Measurements from ENCODE around the gene STKLD1.

DNA sequence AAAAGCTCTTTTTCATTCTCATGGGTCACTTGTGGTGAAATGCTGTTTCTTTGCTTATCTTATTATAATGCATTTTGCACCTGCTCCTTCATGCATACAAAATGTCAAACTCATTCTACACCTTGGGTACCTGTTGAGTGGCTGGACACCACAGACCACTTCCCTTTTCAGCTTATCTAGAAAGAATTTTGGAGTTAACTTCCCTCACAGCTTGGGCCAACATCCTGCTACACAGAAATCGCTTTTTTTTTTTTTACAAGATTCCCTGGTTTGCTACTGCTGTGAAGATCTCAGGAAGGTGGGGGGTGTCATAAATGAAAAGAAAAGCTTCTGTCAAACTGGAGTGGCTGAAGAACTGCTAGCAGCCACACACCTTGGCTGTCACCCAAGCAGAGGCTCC, 39.0 kb downstream of the STKLD1 start:
- TF ChIP-seq, protein P1, sequence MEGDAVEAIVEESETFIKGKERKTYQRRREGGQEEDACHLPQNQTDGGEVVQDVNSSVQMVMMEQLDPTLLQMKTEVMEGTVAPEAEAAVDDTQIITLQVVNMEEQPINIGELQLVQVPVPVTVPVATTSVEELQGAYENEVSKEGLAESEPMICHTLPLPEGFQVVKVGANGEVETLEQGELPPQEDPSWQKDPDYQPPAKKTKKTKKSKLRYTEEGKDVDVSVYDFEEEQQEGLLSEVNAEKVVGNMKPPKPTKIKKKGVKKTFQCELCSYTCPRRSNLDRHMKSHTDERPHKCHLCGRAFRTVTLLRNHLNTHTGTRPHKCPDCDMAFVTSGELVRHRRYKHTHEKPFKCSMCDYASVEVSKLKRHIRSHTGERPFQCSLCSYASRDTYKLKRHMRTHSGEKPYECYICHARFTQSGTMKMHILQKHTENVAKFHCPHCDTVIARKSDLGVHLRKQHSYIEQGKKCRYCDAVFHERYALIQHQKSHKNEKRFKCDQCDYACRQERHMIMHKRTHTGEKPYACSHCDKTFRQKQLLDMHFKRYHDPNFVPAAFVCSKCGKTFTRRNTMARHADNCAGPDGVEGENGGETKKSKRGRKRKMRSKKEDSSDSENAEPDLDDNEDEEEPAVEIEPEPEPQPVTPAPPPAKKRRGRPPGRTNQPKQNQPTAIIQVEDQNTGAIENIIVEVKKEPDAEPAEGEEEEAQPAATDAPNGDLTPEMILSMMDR (IDR thresholded peaks at IDR 0.05) = no peak
- TF ChIP-seq POLR2A (IDR thresholded peaks at IDR 0.05) = no peak
- TF ChIP-seq EP300 (IDR thresholded peaks at IDR 0.05; ENCODE audit: low read depth) = no peak
- TF ChIP-seq POLR2AphosphoS5 (IDR thresholded peaks at IDR 0.05) = no peak
